Measurements from ENCODE around the gene PRR15L. TPM values are rescaled to one million over a fixed set of nuclear protein-coding genes. Genes with fewer than 3 reads are reported as not detected.

Gene PRR15L
- total and polyA plus RNA-seq, 2 of the 4 experiments (the other 2 are of a cell fraction), result not detected

DNA sequence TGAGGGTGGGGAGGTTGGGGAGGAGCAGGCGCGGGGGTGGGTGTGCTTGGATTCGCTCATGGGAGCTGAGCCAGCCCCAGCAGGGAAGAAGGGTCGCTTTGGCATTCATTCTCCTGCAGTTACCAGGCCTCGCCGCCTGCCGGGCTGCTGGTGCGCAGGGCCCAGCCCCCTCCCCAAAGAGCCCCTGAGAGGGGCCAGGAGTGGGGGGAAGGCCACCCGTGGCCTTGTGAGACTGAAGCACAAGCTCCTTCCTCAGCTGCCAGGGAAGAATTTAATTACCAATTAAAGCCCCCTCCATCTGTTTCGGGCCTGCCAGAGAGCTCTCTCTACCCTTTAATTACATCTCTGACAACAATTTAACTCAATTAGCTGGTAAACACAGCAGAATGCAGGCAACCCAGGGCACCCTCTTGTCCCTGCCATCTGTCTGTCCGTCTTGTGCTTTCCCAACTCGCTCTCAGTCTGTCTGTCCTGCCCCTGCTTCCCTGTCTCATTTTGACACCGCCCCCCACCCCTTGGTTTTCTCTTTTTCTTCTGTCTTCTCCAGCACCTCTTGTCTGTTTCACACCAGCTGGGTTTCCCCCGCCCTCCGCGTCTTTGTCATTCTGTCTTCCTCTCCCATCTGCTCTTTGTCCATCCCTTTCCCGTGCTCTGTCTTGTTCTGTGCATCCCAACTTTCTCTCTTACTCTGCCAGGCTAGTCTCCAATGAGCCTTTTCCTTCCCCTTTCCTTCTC lies 45.9 kb upstream of the PRR15L start:
- H2AFZ ChIP-seq (replicated peaks; ENCODE audit: low read length, poor library complexity), result peak overlapping the region; percentile 86
- H4K8ac ChIP-seq (ENCODE audit: low read depth in 2 of 2, low read length in 2 of 2), result peak overlapping the region; percentile 97 to 99; a peak in 3 of 4 replicates
- H3K56ac ChIP-seq (ENCODE audit: extremely low read depth, insufficient read depth, low read length), result no peak overlapping the region
- ChIA-PET POLR2A (ENCODE audit: unreplicated experiment) (interaction anchor here (1.3 kb wide), 1 partner anchor 13 kb away, joined by 3 read pairs; no protein-coding TSS in a partner anchor), CTCF (interaction anchor here (0.5 to 1.1 kb wide), 3 partner anchors 12 to 220 kb away, joined by 3 to 4 read pairs (median 3); partner anchors contain the start of gene CDK5RAP3)
- H2BK120ac ChIP-seq (ENCODE audit: low read depth, low read length), result peak overlapping the region; percentile 92
- dilution Hi-C loops (cut with HindIII; ENCODE audit: low sequenced_read_pairs, unreplicated experiment) (no loop called here), in situ Hi-C loops (cut with MboI; ENCODE audit: low sequenced_read_pairs) (no loop called here), intact Hi-C loops (cut with micrococcal nuclease) (no loop called here)
- H3K9me3 ChIP-seq (ENCODE audit: control insufficient read depth, insufficient read depth, low read length), result no peaks in the 10 kb centered on the region
- DNase-seq, result no peak
- H3K36me3 ChIP-seq (ENCODE audit: control insufficient read depth, insufficient read depth, low read length), result no peaks in the 10 kb centered on the region
- H4K20me1 ChIP-seq (ENCODE audit: insufficient read depth, low read length), result no peaks in the 10 kb centered on the region
- H4K91ac ChIP-seq (ENCODE audit: insufficient read depth, low read depth, low read length), result peak overlapping the region; percentile 96
- WGBS, 2 experiments (ENCODE audit: extremely low coverage in 2 of 2, insufficient read length in 1 of 2), result 51% methylated on average over 8 of the region's 17 CpGs; no CpG with 5 or more reads in 1 of the 2 experiments
- H2BK15ac ChIP-seq (ENCODE audit: low read depth, low read length), result peak overlapping the region; percentile 74; the same call in 2 of the 3 replicates
- H3K4me3 ChIP-seq (ENCODE audit: insufficient read depth, low read depth, low read length), result no peak overlapping the region
- TF ChIP-seq, protein P1, sequence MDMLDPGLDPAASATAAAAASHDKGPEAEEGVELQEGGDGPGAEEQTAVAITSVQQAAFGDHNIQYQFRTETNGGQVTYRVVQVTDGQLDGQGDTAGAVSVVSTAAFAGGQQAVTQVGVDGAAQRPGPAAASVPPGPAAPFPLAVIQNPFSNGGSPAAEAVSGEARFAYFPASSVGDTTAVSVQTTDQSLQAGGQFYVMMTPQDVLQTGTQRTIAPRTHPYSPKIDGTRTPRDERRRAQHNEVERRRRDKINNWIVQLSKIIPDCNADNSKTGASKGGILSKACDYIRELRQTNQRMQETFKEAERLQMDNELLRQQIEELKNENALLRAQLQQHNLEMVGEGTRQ (IDR thresholded peaks at IDR 0.05; ENCODE audit: low read depth, low read length), result no peak
- TF ChIP-seq, protein P2, sequence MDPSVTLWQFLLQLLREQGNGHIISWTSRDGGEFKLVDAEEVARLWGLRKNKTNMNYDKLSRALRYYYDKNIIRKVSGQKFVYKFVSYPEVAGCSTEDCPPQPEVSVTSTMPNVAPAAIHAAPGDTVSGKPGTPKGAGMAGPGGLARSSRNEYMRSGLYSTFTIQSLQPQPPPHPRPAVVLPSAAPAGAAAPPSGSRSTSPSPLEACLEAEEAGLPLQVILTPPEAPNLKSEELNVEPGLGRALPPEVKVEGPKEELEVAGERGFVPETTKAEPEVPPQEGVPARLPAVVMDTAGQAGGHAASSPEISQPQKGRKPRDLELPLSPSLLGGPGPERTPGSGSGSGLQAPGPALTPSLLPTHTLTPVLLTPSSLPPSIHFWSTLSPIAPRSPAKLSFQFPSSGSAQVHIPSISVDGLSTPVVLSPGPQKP (IDR thresholded peaks at IDR 0.05; ENCODE audit: borderline replicate concordance, low read depth, low read length), result no peak
- TF ChIP-seq SMC3 (IDR thresholded peaks at IDR 0.05; ENCODE audit: low read depth, low read length) (no peak), BHLHE40 (IDR thresholded peaks at IDR 0.05; ENCODE audit: low read depth, low read length) (no peak), MXI1 (IDR thresholded peaks at IDR 0.05; ENCODE audit: borderline replicate concordance, low read depth, low read length) (no peak)
- H2AK5ac ChIP-seq (ENCODE audit: low read depth, low read length), result peak overlapping the region; percentile 90
- ATAC-seq (ENCODE audit: low read depth), result no peak
- no peak overlapping the region for H3K9ac ChIP-seq (ENCODE audit: low read depth, low read length)
- BruUV-seq (replicated peaks), result no TSS peak
- H3K9me1 ChIP-seq (ENCODE audit: insufficient read depth, low read length), result peaks cover 14% of the 10 kb centered on the region
- H3K27ac ChIP-seq (ENCODE audit: insufficient read depth, low read length), result peak overlapping the region; percentile 88
- H3K79me1 ChIP-seq (ENCODE audit: low read depth in 1 of 2, low read length in 2 of 2), result no peaks in the 10 kb centered on the region
- H3K23ac ChIP-seq (ENCODE audit: low read depth, low read length), result no peak overlapping the region
- peak overlapping the region; percentile 43 for H2AK9ac ChIP-seq (replicated peaks; ENCODE audit: low read depth, low read length, poor library complexity)
- H3K4ac ChIP-seq (ENCODE audit: low read depth, low read length), result peak overlapping the region; percentile 97
- H3K4me1 ChIP-seq (ENCODE audit: control insufficient read depth, insufficient read depth, low read length), result peaks cover 14% of the 10 kb centered on the region
- H2BK20ac ChIP-seq (ENCODE audit: low read depth, low read length), result peak overlapping the region; percentile 99
- H3K18ac ChIP-seq (ENCODE audit: low read depth, low read length), result peak overlapping the region; percentile 26; the same call in 1 of the 2 replicates
- no peak overlapping the region for H3K4me2 ChIP-seq (ENCODE audit: low read depth, low read length)
- H4K5ac ChIP-seq (ENCODE audit: low read depth, low read length), result peak overlapping the region; percentile 100
- peak overlapping the region; percentile 98 for H2BK5ac ChIP-seq (ENCODE audit: low read depth, low read length, poor library complexity, severe bottlenecking)
- no peaks in the 10 kb centered on the region for H3K27me3 ChIP-seq (ENCODE audit: control insufficient read depth, insufficient read depth, low read length)
- H3K14ac ChIP-seq (replicated peaks; ENCODE audit: low read depth, low read length), result 0 out of 2 replicates have a peak overlapping the region, but pooled peaks have one; percentile 61
